Measurements from ENCODE around the gene UTRN. TPM values are rescaled to one million over a fixed set of nuclear protein-coding genes. Genes with fewer than 3 reads are reported as not detected.

UTRN gene
- total and polyA plus RNA-seq, 2 donors, result 43.7 to 256 TPM

- Histone ChIP-seq H3K4me3 (ENCODE audit: low read depth, low read length) (no peak overlapping the region), H3K4me1 (ENCODE audit: insufficient read depth) (peaks cover 6% of the 10 kb centered on the region), H3K36me3 (ENCODE audit: insufficient read depth) (no peaks in the 10 kb centered on the region), H3K27ac (ENCODE audit: low read depth) (no peak overlapping the region)
- no peak for DNase-seq (ENCODE audit: extremely low spot score)
- 68% methylated on average over 10 of the region's 10 CpGs for WGBS
These were observed 45.2 kb downstream of the UTRN start for GRCh38 chr6:144330017-144330987.

- H3K4me1 ChIP-seq (ENCODE audit: insufficient read depth), result peaks cover 6% of the 10 kb centered on the region
- no peak overlapping the region for H3K4me3 ChIP-seq (ENCODE audit: low read depth, low read length)
- WGBS, result 77% methylated on average over 8 of the region's 8 CpGs
- H3K27ac ChIP-seq (ENCODE audit: low read depth), result no peak overlapping the region
- no peaks in the 10 kb centered on the region for H3K36me3 ChIP-seq (ENCODE audit: insufficient read depth)
- DNase-seq (ENCODE audit: extremely low spot score), result no peak
These were observed 46.4 kb downstream of the UTRN start for GRCh38 chr6:144331491-144331969.

GRCh38 chr6:144332177-144332576 is 47.0 kb downstream of the UTRN start:
- peaks cover 2% of the 10 kb centered on the region for H3K4me1 ChIP-seq (ENCODE audit: insufficient read depth)
- no peak overlapping the region for H3K4me3 ChIP-seq (ENCODE audit: low read depth, low read length)
- no peak for DNase-seq (ENCODE audit: extremely low spot score)
- H3K36me3 ChIP-seq (ENCODE audit: insufficient read depth), result no peaks in the 10 kb centered on the region
- no peak overlapping the region for H3K27ac ChIP-seq (ENCODE audit: low read depth)
- 96% methylated on average over 3 of the region's 3 CpGs for WGBS

- no peak for DNase-seq (ENCODE audit: extremely low spot score)
- no peak overlapping the region for H3K27ac ChIP-seq (ENCODE audit: low read depth)
- 68% methylated on average over 12 of the region's 12 CpGs for WGBS
- H3K36me3 ChIP-seq (ENCODE audit: insufficient read depth), result no peaks in the 10 kb centered on the region
- H3K4me1 ChIP-seq (ENCODE audit: insufficient read depth), result peaks cover 2% of the 10 kb centered on the region
- H3K4me3 ChIP-seq (ENCODE audit: low read depth, low read length), result no peak overlapping the region
These were observed 49.1 kb downstream of the UTRN start for GRCh38 chr6:144334150-144334708.

Other genes starting within 250 kb of the UTRN start
- gene SF3B5, start 189.8 kb upstream of the UTRN start, total RNA-seq, result 58.6 TPM
- gene SF3B5, start 189.8 kb upstream of the UTRN start, polyA plus RNA-seq, result 181 TPM
- 2.7 TPM for gene STX11, start 134.8 kb upstream of the UTRN start, total RNA-seq
- 4.4 TPM for gene STX11, start 134.8 kb upstream of the UTRN start, polyA plus RNA-seq

Measured in urinary bladder (tissue), 4 donors.